GM18870 (cell line): ENCODE data around the gene KRTAP10-3.
"Not testable (repeated sequence)": the region's sequence is repeated elsewhere in the genome, so short reads cannot be mapped to it uniquely, and the experiment has no call there.

Source experiments
- ATAC-seq: cut with Tn5 transposase; IDR thresholded peaks from one replicate; pipeline ENCODE4 v1.9.1; 2021; ENCODE audit warnings: moderate library complexity; ENCODE audit not compliant: unreplicated experiment

The KRTAP10-3 gene, protein sequence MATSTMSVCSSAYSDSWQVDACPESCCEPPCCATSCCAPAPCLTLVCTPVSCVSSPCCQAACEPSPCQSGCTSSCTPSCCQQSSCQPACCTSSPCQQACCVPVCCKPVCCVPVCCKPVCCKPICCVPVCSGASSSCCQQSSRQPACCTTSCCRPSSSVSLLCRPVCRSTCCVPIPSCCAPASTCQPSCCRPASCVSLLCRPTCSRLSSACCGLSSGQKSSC

DNA sequence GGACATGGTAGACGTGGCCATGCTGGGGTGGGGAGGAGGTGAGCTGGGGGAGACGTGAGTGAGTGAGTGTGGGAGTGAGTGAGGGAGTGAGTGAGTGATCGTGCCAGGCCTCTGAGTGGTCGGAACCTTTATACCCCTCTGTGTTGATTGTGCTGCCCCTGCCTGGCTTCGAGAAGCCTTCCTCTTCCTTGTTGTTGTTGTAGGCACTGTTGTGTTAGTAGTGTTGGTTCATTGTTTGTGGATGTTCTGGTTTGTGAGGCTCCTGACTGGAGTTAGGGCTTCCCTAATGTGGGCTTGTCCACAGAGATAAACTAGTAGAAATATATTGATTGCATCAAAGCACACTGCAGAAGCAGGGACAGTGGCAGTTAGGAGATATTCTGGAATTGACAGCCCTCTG, at the start of gene KRTAP10-3:
Gene KRTAP10-3 (minus strand): TSS at position 101 of the 400 bp plus-strand sequence. CDS start 80 bp downstream, at position 21.
- ATAC-seq = no peak

GRCh38 chr21:44606495-44606894, 47.9 kb upstream of the KRTAP10-3 start:
- ATAC-seq = no peak

- ATAC-seq = no peak
These were observed 45.3 kb upstream of the KRTAP10-3 start for GRCh38 chr21:44603911-44604310.

DNA sequence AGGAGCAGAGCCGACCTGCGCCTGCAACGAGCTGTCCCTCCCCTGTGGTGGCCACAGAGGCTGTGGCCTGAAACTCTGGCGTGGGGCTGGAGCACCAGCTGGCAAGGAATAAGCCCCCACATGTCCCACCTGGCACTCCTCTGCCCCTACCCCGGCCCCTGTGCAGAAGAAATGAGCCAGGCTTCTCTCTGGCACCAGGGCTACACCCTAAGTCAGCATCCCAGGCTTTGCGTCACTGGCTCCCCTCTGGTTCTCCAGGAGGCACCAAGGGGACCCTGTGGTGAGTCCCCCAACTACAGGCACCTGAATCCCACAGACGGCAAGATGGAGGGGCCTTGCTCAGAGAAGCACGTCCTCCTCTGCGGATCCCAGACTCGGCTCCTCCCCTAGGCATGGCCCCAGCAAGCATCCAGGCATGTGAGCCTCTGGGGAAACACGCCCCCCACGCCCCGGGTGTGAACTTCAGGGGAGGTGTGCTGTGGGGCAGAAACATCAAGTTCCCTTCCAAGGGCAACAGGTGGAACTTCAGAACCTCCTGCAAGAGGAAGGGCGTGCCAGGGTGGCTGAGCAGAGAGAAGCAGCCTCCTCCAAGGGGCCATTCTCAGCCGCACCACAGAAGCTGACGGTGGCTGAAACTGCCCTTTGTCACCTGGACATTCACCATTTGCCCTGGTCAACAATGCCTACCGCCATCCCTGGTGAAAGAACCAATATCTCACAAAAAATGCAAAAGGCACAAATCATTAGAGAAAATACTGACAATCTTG, 44.7 kb upstream of the KRTAP10-3 start:
- no peak for ATAC-seq

GRCh38 chr21:44602463-44602850, 43.9 kb upstream of the KRTAP10-3 start:
- ATAC-seq = no peak

DNA sequence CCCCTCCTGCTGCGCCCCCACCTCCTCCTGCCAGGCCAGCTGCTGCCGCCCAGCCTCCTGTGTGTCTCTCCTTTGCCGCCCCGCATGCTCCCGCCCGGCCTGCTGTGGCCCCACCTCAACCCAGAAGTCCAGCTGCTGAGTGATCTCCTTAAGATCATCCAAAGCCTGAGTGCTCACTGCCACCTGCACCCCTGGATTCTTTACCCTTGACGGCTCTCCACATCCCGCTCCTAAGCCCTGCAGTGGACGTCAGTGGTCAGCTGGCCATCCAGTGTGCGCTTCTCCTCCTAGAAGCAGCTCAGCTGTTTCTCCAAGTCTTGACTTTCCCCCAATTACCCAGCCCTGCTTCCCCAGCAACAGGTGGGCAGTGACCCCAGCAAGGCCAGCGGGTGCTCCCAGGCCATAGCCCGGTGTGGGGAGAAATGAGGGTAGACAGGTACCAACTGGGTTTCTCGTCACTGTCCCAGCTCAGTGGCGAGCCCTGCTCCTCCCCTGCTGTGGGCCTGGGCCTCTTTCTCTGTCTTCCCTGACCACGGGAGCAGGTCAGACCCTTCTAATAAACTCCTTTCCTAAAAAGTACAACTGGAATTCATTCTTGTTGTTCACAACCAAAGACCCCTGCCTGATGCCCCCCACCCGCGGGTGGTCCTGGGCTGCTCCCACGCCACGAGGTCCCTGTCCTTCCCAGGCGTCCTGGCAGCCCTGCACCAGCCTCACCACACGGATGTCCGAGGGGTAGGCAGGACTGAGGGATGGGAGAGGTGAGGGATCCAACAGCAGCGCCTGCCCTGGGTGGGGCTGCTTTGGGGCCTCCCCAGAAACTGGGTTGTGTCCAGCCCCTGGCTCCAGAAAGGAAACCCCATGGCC, 43.2 kb upstream of the KRTAP10-3 start:
- no peak for ATAC-seq

DNA sequence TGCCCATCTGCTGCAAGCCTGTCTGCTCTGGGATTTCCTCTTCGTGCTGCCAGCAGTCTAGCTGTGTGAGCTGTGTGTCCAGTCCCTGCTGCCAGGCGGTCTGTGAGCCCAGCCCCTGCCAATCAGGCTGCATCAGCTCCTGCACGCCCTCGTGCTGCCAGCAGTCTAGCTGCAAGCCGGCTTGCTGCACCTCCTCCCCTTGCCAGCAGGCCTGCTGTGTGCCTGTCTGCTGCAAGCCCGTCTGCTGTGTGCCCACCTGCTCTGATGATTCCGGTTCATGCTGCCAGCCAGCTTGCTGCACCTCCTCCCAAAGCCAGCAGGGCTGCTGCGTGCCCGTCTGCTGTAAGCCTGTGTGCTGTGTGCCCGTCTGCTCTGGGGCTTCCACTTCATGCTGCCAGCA, 42.5 kb upstream of the KRTAP10-3 start:
- ATAC-seq = not testable (repeated sequence)

DNA sequence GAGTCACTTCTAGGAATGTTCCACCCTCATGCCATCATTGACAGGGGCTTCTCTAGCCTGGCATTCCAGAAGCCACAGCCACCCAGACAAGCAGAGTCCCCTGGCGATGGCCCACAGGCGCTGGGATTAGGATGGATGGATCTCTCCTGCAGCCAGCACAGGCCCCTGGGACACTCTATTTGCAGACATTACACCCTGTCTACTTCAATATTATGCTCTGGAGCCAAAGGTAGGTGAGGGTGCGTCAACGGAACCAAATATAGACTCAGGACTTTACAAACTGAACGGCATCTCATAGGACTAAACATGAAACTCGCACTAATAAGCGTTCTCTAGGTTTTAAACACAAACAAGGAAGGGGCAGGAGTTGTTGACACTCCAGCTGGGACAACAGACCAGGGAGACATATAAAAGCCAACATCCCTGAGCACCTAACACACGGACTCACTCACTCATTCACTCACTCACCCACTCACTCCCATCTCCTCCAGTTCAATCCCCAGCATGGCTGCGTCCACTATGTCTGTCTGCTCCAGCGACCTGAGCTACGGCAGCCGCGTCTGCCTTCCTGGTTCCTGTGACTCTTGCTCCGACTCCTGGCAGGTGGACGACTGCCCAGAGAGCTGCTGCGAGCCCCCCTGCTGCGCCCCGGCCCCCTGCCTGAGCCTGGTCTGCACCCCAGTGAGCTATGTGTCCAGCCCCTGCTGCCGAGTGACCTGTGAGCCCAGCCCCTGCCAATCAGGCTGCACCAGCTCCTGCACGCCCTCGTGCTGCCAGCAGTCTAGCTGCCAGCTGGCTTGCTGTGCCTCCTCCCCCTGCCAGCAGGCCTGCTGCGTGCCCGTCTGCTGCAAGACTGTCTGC, 41.8 kb upstream of the KRTAP10-3 start, which contains the start of gene KRTAP10-7:
Gene KRTAP10-7 (plus strand): TSS at position 480 of the 861 bp plus-strand sequence. CDS start 25 bp downstream, at position 505.
- ATAC-seq = not testable (repeated sequence)

DNA sequence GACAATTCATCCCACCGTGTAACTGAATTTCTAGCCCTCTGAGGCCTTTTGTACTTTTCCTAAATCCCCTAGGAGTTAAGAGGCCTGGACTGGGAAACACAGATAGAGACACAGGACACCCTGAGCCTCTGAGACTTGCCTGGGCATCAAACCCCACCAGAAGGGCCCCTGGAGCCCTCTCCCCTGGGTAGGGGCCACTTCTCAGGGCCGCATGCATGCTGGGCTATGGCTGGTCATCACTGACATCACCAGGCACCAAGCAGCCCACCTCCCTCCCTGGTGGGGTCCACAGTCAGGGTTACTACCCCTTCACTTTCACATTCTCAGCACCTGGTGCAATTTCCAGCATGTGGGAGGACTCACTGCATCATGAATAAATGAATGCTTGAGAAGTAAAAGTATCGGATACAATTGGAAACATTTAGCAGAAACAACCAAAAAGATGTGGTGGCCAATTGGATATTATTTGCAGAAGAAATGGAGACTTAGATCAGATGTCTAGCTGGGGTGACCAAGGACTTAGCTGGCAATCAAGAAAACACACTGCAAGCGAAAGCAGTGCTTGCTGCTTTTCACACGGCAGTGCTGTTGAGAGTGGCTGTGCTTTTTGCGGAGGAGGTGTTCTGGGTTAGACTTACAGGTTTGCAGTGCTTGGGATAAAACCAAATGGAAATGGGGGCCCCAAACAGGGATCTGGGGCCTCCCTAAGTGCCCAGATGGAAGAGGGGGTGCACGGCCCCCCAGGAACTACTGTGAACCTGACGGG, 40.9 kb upstream of the KRTAP10-3 start:
- no peak for ATAC-seq

DNA sequence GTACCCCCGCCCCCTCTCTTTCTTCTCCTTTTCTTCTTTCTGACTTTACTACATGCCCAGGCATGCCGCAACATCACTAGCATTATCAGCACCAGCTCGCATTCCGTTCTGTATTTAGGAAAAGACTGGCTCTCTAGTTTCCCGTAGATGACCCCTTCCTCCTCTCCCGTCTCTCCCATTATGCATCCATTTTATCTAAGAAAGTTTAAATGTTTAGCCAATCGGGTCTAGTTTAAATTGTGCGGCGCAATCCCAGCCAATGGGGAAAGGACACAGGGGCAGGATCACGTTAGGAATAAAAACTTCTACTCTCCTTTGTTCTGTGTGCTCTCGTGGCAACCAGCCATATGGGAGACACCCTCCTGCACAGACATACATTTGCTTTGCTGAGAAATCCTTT, 39.5 kb upstream of the KRTAP10-3 start:
- no peak for ATAC-seq

DNA sequence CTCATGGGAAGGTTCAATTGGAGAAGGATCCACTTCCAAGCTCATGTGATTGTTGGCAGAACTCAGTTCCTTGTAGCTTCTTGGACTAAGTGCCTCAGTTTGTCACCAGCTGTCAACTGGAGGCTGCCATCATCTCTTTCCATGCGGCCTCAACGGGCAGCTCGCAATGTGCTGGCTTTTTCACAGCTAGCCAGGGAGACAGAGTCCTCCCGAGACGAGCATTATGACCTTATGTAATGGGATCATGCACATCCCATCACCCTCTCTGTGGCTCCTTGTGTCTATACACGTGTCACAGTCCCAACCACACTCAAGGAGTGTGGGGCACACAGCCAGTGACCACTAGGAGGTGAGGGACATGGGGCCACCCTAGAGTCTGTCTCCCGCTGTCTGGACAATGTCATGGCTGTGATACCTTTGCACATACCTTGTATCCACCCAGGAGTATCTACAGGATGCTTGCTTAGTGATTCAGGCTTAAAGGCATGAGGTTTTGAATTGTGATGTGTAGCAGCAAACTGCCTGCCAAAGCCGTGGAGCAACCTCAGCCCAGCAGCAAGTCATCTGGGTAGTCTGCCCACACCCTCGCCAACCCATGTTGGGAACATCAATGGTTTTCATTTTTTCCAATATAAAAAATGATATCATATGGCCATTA, 37.6 kb upstream of the KRTAP10-3 start:
- ATAC-seq = no peak

- no peak for ATAC-seq
These were observed 36.9 kb upstream of the KRTAP10-3 start for GRCh38 chr21:44595524-44595923.

DNA sequence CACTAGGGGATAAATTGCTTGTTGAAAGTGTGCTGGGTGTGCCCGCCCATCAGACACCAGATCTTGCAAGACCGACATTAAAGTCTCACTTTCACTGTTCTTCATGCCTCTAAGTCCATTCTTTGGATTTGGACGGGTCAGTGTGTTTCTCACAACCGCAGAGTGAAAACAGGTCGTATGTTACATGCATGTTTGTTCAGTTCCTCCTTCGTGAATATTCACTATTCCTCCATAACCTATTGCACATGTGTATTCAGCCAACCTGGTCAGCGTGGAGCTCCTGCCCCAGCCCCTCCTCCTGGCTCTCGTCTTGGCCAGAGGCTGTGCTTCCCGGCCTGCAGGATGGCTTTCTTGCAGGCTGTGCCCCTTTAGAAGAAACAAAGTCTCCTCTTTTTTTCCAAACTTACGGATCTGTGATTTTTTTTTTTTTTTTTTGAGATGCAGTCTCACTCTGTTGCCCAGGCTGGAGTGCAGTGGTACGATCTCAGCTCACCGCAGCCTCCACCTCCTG, 35.9 kb upstream of the KRTAP10-3 start:
- no peak for ATAC-seq

DNA sequence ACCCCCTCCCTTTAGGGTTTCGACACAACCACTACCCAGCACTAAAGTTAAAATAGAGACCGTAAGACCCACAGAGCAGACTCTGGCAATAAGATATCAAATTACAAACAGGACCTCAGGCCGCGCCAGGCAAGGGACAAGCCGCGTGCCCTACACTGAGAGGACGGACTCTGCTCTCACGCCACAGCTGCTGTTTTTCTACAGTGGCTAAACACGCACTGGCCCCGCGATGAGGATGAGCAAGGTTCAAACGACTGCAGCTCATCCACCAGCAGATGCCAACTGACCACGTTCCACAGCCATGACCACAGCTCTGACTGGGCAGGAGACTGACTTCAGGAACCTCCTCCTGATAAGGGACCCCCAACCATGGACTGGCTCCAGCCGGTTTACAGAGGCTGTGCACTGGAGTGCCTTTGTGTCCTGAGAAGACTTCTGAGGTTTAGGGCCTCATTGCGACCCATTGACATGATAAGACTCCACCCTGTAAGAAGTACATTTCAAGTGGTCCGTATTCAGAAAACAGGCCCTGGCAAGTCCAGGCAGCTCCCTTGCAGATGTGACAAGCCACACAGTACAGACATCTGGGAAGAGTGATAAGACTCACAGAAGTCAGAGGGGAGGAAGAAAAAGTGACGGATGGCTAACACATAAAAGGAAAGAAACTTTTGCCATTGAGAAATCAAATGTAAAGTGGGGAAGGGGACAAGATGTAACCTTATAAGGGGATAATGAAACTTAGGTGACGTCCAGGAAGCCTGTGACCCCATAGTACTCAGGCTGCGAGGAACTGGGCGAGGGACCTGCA, 35.2 kb upstream of the KRTAP10-3 start:
- no peak for ATAC-seq

- no peak for ATAC-seq
These were observed 34.1 kb upstream of the KRTAP10-3 start, which contains the start of gene KRTAP10-6 for GRCh38 chr21:44592446-44593311. KRTAP10-6 (minus strand) TSS chr21:44592505; CDS start chr21:44592484, 21 bp downstream.

- ATAC-seq = not testable (repeated sequence)
These were observed 33.2 kb upstream of the KRTAP10-3 start for GRCh38 chr21:44591801-44592130.
